Large intestine (tissue), 12 donors: ENCODE measurements around the gene ARNT2. TPM values are rescaled to one million over a fixed set of nuclear protein-coding genes. Genes with fewer than 3 reads are reported as not detected.
A peak's percentile ranks its signal among the peaks of the same experiment; 100 is the strongest.

ENCODE experiments used
- DNase-seq, 2 donors: peaks; one replicate each; pipeline versions ENCODE4 v3.0.0 to v3.0.0-alpha.2; 2013
- H3K27ac ChIP-seq: one replicate; pipeline ENCODE4 v1.5.1; 2013; ENCODE audit warnings: low read length
- H3K27me3 ChIP-seq: 2 replicates; pipeline ENCODE4 v1.6.1; 2013; ENCODE audit warnings: low read length; ENCODE audit not compliant: control insufficient read depth, insufficient read depth
- H3K36me3 ChIP-seq: 2 replicates; pipeline ENCODE4 v1.6.1; 2013; ENCODE audit warnings: low read length; ENCODE audit not compliant: control insufficient read depth, insufficient read depth
- H3K4me1 ChIP-seq: one replicate; pipeline ENCODE4 v1.6.1; 2013; ENCODE audit warnings: low read length; ENCODE audit not compliant: control insufficient read depth, insufficient read depth
- H3K4me3 ChIP-seq: one replicate; pipeline ENCODE4 v1.5.1; 2013; ENCODE audit warnings: low read length
- H3K9me3 ChIP-seq: one replicate; pipeline ENCODE4 v1.6.1; 2013; ENCODE audit warnings: mild to moderate bottlenecking, low read depth, low read length, moderate library complexity; ENCODE audit not compliant: control insufficient read depth
- WGBS: methylation state at CpG from one replicate; pipeline ENCODE4 v1.1.5; 2013; ENCODE audit warnings: low lambda C conversion rate; ENCODE audit not compliant: insufficient coverage; 5-methylcytosine and 5-hydroxymethylcytosine counted together
- long read RNA-seq, 11 donors: transcript quantifications; one replicate each; lab custom pipeline, GENCODE V29; 2026
- polyA plus RNA-seq: library from polyadenylated mRNA; unstranded; fragments of 120-200 nt; gene quantifications from one replicate; pipeline ENCODE4 v1.2.1, GENCODE V29; 2013

The ARNT2 gene
- 8.0 TPM for polyA plus RNA-seq
- long read RNA-seq, donor 1, result 0 reads
- long read RNA-seq, donor 2, result 0 reads
- long read RNA-seq, donor 3, result 0 reads
- long read RNA-seq, donor 4, result 0 reads
- long read RNA-seq, donor 5, result 0 reads
- long read RNA-seq, donor 6, result 0 reads
- long read RNA-seq, donor 7, result 0 reads
- long read RNA-seq, donor 8, result 0 reads
- long read RNA-seq, donor 9, result 0 reads
- long read RNA-seq, donor 10, result 0 reads
- long read RNA-seq, donor 11, result 0 reads

- no peaks in the 10 kb centered on the region for H3K9me3 ChIP-seq
- peaks cover 38% of the 10 kb centered on the region for H3K27me3 ChIP-seq
- no peaks in the 10 kb centered on the region for H3K4me1 ChIP-seq
- DNase-seq, result peak; percentile 12 to 48
- WGBS, result no CpG with 5 or more reads among the region's 102 CpGs
- no peaks in the 10 kb centered on the region for H3K36me3 ChIP-seq
- peak within 1 kb of the TSS; percentile 40 for H3K4me3 ChIP-seq
- peak within 1 kb of the TSS; percentile 42 for H3K27ac ChIP-seq
Observed at GRCh38 chr15:80404057-80404760, at the start of gene ARNT2. ARNT2 (plus strand) TSS chr15:80404382; CDS start chr15:80404516, 134 bp downstream.

GRCh38 chr15:80367094-80367493 lies 37.1 kb upstream of the ARNT2 start:
- H3K36me3 ChIP-seq, result no peaks in the 10 kb centered on the region
- H3K4me1 ChIP-seq, result no peaks in the 10 kb centered on the region
- WGBS, result no CpG with 5 or more reads among the region's 3 CpGs
- DNase-seq, result no peak
- no peak overlapping the region for H3K4me3 ChIP-seq
- no peaks in the 10 kb centered on the region for H3K27me3 ChIP-seq
- H3K9me3 ChIP-seq, result peaks cover 4% of the 10 kb centered on the region
- H3K27ac ChIP-seq, result no peak overlapping the region

- no CpG with 5 or more reads among the region's 1 CpG for WGBS
- H3K4me3 ChIP-seq, result no peak overlapping the region
- DNase-seq, result no peak
- H3K27ac ChIP-seq, result no peak overlapping the region
- H3K36me3 ChIP-seq, result no peaks in the 10 kb centered on the region
- H3K27me3 ChIP-seq, result no peaks in the 10 kb centered on the region
- H3K9me3 ChIP-seq, result peaks cover 4% of the 10 kb centered on the region
- no peaks in the 10 kb centered on the region for H3K4me1 ChIP-seq
Observed at GRCh38 chr15:80367661-80368060, 36.5 kb upstream of the ARNT2 start.

GRCh38 chr15:80371924-80372323 lies 32.3 kb upstream of the ARNT2 start:
- Histone ChIP-seq H3K9me3 (peaks cover 4% of the 10 kb centered on the region), H3K27me3 (no peaks in the 10 kb centered on the region), H3K4me3 (no peak overlapping the region), H3K36me3 (no peaks in the 10 kb centered on the region), H3K4me1 (no peaks in the 10 kb centered on the region), H3K27ac (no peak overlapping the region)
- no peak for DNase-seq
- 90% methylated on average over 2 of the region's 2 CpGs for WGBS

- no peak overlapping the region for H3K27ac ChIP-seq
- no peak overlapping the region for H3K4me3 ChIP-seq
- no peaks in the 10 kb centered on the region for H3K36me3 ChIP-seq
- WGBS, result 52% methylated on average over 3 of the region's 4 CpGs
- no peaks in the 10 kb centered on the region for H3K9me3 ChIP-seq
- no peaks in the 10 kb centered on the region for H3K4me1 ChIP-seq
- no peak for DNase-seq
- no peaks in the 10 kb centered on the region for H3K27me3 ChIP-seq
Observed at GRCh38 chr15:80374441-80374840, 29.7 kb upstream of the ARNT2 start.

GRCh38 chr15:80375968-80376891 lies 28.0 kb upstream of the ARNT2 start:
- Histone ChIP-seq H3K9me3 (no peaks in the 10 kb centered on the region), H3K4me1 (no peaks in the 10 kb centered on the region), H3K27ac (no peak overlapping the region), H3K36me3 (no peaks in the 10 kb centered on the region), H3K4me3 (no peak overlapping the region), H3K27me3 (peaks cover 2% of the 10 kb centered on the region)
- WGBS, result 100% methylated on average over 2 of the region's 4 CpGs
- no peak for DNase-seq

GRCh38 chr15:80379693-80380092 lies 24.5 kb upstream of the ARNT2 start:
- peaks cover 2% of the 10 kb centered on the region for H3K27me3 ChIP-seq
- DNase-seq, result no peak
- H3K36me3 ChIP-seq, result no peaks in the 10 kb centered on the region
- no peaks in the 10 kb centered on the region for H3K9me3 ChIP-seq
- H3K4me1 ChIP-seq, result no peaks in the 10 kb centered on the region
- H3K27ac ChIP-seq, result no peak overlapping the region
- H3K4me3 ChIP-seq, result no peak overlapping the region
- no CpG with 5 or more reads among the region's 4 CpGs for WGBS

GRCh38 chr15:80380154-80380553 lies 24.0 kb upstream of the ARNT2 start:
- peaks cover 2% of the 10 kb centered on the region for H3K27me3 ChIP-seq
- no CpG with 5 or more reads among the region's 3 CpGs for WGBS
- DNase-seq, result no peak

GRCh38 chr15:80382285-80382684 lies 21.9 kb upstream of the ARNT2 start:
- H3K9me3 ChIP-seq, result no peaks in the 10 kb centered on the region
- no peak overlapping the region for H3K27ac ChIP-seq
- no peak overlapping the region for H3K4me3 ChIP-seq
- no CpG with 5 or more reads among the region's 3 CpGs for WGBS
- no peaks in the 10 kb centered on the region for H3K4me1 ChIP-seq
- no peak for DNase-seq
- no peaks in the 10 kb centered on the region for H3K36me3 ChIP-seq
- peaks cover 2% of the 10 kb centered on the region for H3K27me3 ChIP-seq

More at GRCh38 chr15:80380154-80380553, 24.0 kb upstream of the ARNT2 start:
- no peaks in the 10 kb centered on the region for H3K4me1 ChIP-seq
- H3K36me3 ChIP-seq, result no peaks in the 10 kb centered on the region
- no peak overlapping the region for H3K27ac ChIP-seq
- no peak overlapping the region for H3K4me3 ChIP-seq
- H3K9me3 ChIP-seq, result no peaks in the 10 kb centered on the region

GRCh38 chr15:80384432-80384831 lies 19.8 kb upstream of the ARNT2 start:
- no peaks in the 10 kb centered on the region for H3K4me1 ChIP-seq
- H3K4me3 ChIP-seq, result no peak overlapping the region
- DNase-seq, result no peak
- H3K27ac ChIP-seq, result no peak overlapping the region
- WGBS, result 100% methylated on average over 1 of the region's 3 CpGs
- H3K36me3 ChIP-seq, result no peaks in the 10 kb centered on the region
- no peaks in the 10 kb centered on the region for H3K9me3 ChIP-seq
- peaks cover 2% of the 10 kb centered on the region for H3K27me3 ChIP-seq
